ENCODE data around the gene POMT1.

GRCh38 chr9:131487621-131488031 lies 15.1 kb upstream of the POMT1 start:
- TF ChIP-seq CTCF (IDR thresholded peaks at IDR 0.05): no peak
- TF ChIP-seq POLR2A (IDR thresholded peaks at IDR 0.05): no peak
- no peak for TF ChIP-seq EP300 (IDR thresholded peaks at IDR 0.05)
